IMR-90 (cell line): ENCODE data around the gene THOP1. TPM values are rescaled to one million over a fixed set of nuclear protein-coding genes. Genes with fewer than 3 reads are reported as not detected.
"Not testable (repeated sequence)": the region's sequence is repeated elsewhere in the genome, so short reads cannot be mapped to it uniquely, and the experiment has no call there.

Experiments
- ATAC-seq: fragments of 200-7000 bp; cut with Tn5 transposase; 2 replicates; pipeline ENCODE4 v1.9.1; 2020; ENCODE audit warnings: low read depth, mild to moderate bottlenecking, moderate library complexity
- BruUV-seq: library from RNA; stranded (reverse); fragments of 400-500 nt; replicated peaks from 2 replicates; lab custom pipeline; 2021; lab: Mats Ljungman, UMichigan
- CTCF ChIA-PET: fragments of 300-600 bp; formaldehyde crosslinking; extraction: SDS; loops from one replicate; lab custom pipeline; 2021; ENCODE audit warnings: antibody characterized with exemption; lab: Yijun Ruan, JAX
- POLR2A ChIA-PET: fragments of 300-600 bp; sonication (Branson Sonifier 250); formaldehyde crosslinking; loops from one replicate; lab custom pipeline; 2022; ENCODE audit warnings: antibody characterized with exemption; ENCODE audit not compliant: unreplicated experiment; lab: Charles Lee
- DNase-seq: peaks from one replicate; pipeline ENCODE4 v3.0.0; 2013
- H2AFZ ChIP-seq: replicated peaks from 2 replicates; pipeline ENCODE3; 2013; ENCODE audit warnings: low read length, mild to moderate bottlenecking; ENCODE audit not compliant: poor library complexity
- H2AK5ac ChIP-seq: 2 replicates; pipeline ENCODE4 v1.6.1; 2013; ENCODE audit warnings: low read depth, low read length, inconsistent platforms
- H2AK9ac ChIP-seq: replicated peaks from 2 replicates; pipeline ENCODE3; 2013; ENCODE audit warnings: mild to moderate bottlenecking, low read depth, low read length, moderate library complexity; ENCODE audit not compliant: poor library complexity
- H2BK120ac ChIP-seq: 2 replicates; pipeline ENCODE4 v1.6.1; 2013; ENCODE audit warnings: low read depth, low read length, inconsistent platforms
- H2BK15ac ChIP-seq: 3 replicates; pipeline ENCODE4 v1.6.1; 2013; ENCODE audit warnings: low read depth, low read length, inconsistent platforms
- H2BK20ac ChIP-seq: 2 replicates; pipeline ENCODE4 v1.6.1; 2013; ENCODE audit warnings: low read depth, mild to moderate bottlenecking, inconsistent platforms, low read length, moderate library complexity
- H2BK5ac ChIP-seq: 2 replicates; pipeline ENCODE4 v1.6.1; 2013; ENCODE audit warnings: mild to moderate bottlenecking, low read depth, low read length, inconsistent platforms; ENCODE audit not compliant: poor library complexity, severe bottlenecking
- H3K14ac ChIP-seq: replicated peaks from 2 replicates; pipeline ENCODE4 v1.6.1; 2013; ENCODE audit warnings: low read depth, low read length, inconsistent platforms
- H3K18ac ChIP-seq: 2 replicates; pipeline ENCODE4 v1.6.1; 2013; ENCODE audit warnings: low read depth, low read length, control low read depth
- H3K23ac ChIP-seq: 2 replicates; pipeline ENCODE4 v1.6.1; 2013; ENCODE audit warnings: low read depth, low read length, inconsistent platforms
- H3K27ac ChIP-seq: 2 replicates; pipeline ENCODE4 v1.5.1; 2013; ENCODE audit warnings: mild to moderate bottlenecking, control low read depth, low read length; ENCODE audit not compliant: insufficient read depth
- H3K27me3 ChIP-seq: 2 replicates; pipeline ENCODE4 v1.6.1; 2013; ENCODE audit warnings: low read length; ENCODE audit not compliant: control insufficient read depth, insufficient read depth
- H3K36me3 ChIP-seq: 2 replicates; pipeline ENCODE4 v1.6.1; 2013; ENCODE audit warnings: low read length, mixed read lengths; ENCODE audit not compliant: control insufficient read depth, insufficient read depth
- H3K4ac ChIP-seq: 2 replicates; pipeline ENCODE4 v1.6.1; 2013; ENCODE audit warnings: low read depth, low read length, inconsistent platforms
- H3K4me1 ChIP-seq: 2 replicates; pipeline ENCODE4 v1.6.1; 2013; ENCODE audit warnings: low read length, mixed read lengths; ENCODE audit not compliant: control insufficient read depth, insufficient read depth
- H3K4me2 ChIP-seq: 2 replicates; pipeline ENCODE4 v1.6.1; 2013; ENCODE audit warnings: low read depth, mild to moderate bottlenecking, control low read depth, low read length, moderate library complexity
- H3K4me3 ChIP-seq: 2 replicates; pipeline ENCODE4 v1.5.1; 2013; ENCODE audit warnings: low read depth, mild to moderate bottlenecking, control low read depth, low read length, moderate library complexity; ENCODE audit not compliant: insufficient read depth
- H3K56ac ChIP-seq: 2 replicates; pipeline ENCODE4 v1.6.1; 2013; ENCODE audit warnings: low read length, inconsistent platforms; ENCODE audit not compliant: insufficient read depth; ENCODE audit errors: extremely low read depth
- H3K79me1 ChIP-seq, 2 experiments: 2 replicates each; pipeline ENCODE4 v1.6.1; 2013; ENCODE audit warnings: low read length in 2 of 2, inconsistent platforms in 1 of 2, low read depth in 1 of 2
- H3K9ac ChIP-seq: 2 replicates; pipeline ENCODE4 v1.6.1; 2013; ENCODE audit warnings: low read depth, low read length, control low read depth
- H3K9me1 ChIP-seq: 2 replicates; pipeline ENCODE4 v1.6.1; 2013; ENCODE audit warnings: low read length, inconsistent platforms; ENCODE audit not compliant: insufficient read depth
- H3K9me3 ChIP-seq: 2 replicates; pipeline ENCODE4 v1.6.1; 2013; ENCODE audit warnings: low read length; ENCODE audit not compliant: control insufficient read depth, insufficient read depth
- H4K20me1 ChIP-seq: 2 replicates; pipeline ENCODE4 v1.6.1; 2013; ENCODE audit warnings: low read length, inconsistent platforms; ENCODE audit not compliant: insufficient read depth
- H4K5ac ChIP-seq: 2 replicates; pipeline ENCODE4 v1.6.1; 2013; ENCODE audit warnings: mild to moderate bottlenecking, low read depth, low read length, control low read depth
- H4K8ac ChIP-seq, 2 experiments: 2 replicates each; pipeline ENCODE4 v1.6.1; 2013; ENCODE audit warnings: low read depth in 2 of 2, low read length in 2 of 2, control low read depth in 1 of 2, inconsistent platforms in 1 of 2
- H4K91ac ChIP-seq: 2 replicates; pipeline ENCODE4 v1.6.1; 2013; ENCODE audit warnings: low read depth, low read length, inconsistent platforms; ENCODE audit not compliant: insufficient read depth
- WGBS, 2 experiments: methylation state at CpG; one replicate each; pipeline versions ENCODE4 v1.1.5 to v1.1.7; 2013; ENCODE audit warnings: missing lambda C conversion rate in 2 of 2; ENCODE audit not compliant: insufficient read length in 1 of 2; ENCODE audit errors: extremely low coverage in 2 of 2; 5-methylcytosine and 5-hydroxymethylcytosine counted together
- dilution Hi-C: fragments of 300-500 bp; cut with HindIII; formaldehyde crosslinking; loops from one replicate; pipeline ENCODE4 v1.14.3; 2018; ENCODE audit warnings: low sequenced_read_pairs; ENCODE audit not compliant: unreplicated experiment
- in situ Hi-C: fragments of 300-500 bp; cut with MboI; formaldehyde crosslinking; loops from 3 replicates; pipeline ENCODE4 v1.14.3; 2019; ENCODE audit warnings: low sequenced_read_pairs, inconsistent platforms, mixed read lengths
- intact Hi-C: fragments of 100-400 bp; cut with micrococcal nuclease; formaldehyde crosslinking; loops from 2 replicates; pipeline ENCODE4 v1.10.0; 2022
- polyA plus RNA-seq, 3 experiments: library from polyadenylated mRNA; depleted of rRNA; stranded (reverse); fragments of >200 nt; gene quantifications; 2 replicates each; pipeline ENCODE4 v1.2.3, GENCODE V29; 2012; ENCODE audit warnings: low replicate concordance in 1 of 3
- total RNA-seq: library from RNA; depleted of rRNA; stranded (reverse); fragments of >200 nt; gene quantifications from 2 replicates; pipeline ENCODE4 v1.2.3, GENCODE V29; 2012

The THOP1 gene
- total and polyA plus RNA-seq, 2 of the 4 experiments (the other 2 are of a cell fraction) = 57.5 to 91.9 TPM

DNA sequence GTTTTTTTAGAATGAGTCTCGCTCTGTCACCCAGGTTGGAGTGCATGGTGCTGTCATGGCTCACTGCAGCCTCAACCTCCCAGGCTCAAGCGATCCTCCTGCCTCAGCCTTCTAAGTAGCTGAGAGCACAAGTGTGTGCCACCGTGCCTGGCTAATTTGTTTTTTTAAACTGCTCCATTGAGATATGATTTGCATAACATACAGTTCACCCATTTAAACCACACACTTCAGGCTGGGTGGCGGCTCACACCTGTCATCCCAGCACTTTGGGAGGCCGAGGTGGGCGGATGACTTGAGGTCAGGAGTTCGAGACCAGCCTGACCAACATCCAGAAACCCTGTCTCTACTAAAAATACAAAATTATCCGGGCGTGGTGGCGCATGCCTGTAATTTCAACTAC, 7.4 kb downstream of the THOP1 start:
- H2BK120ac ChIP-seq, H2BK15ac ChIP-seq, H3K27me3 ChIP-seq, ATAC-seq, H3K9me3 ChIP-seq, H4K91ac ChIP-seq, intact Hi-C loops, H2AFZ ChIP-seq, H3K18ac ChIP-seq, H3K4ac ChIP-seq, BruUV-seq, H3K4me3 ChIP-seq, H2AK9ac ChIP-seq, H2AK5ac ChIP-seq, H4K20me1 ChIP-seq, H3K9ac ChIP-seq, H3K23ac ChIP-seq, H3K4me2 ChIP-seq, H3K9me1 ChIP-seq, H2BK5ac ChIP-seq, H4K5ac ChIP-seq, in situ Hi-C loops, DNase-seq, H4K8ac ChIP-seq, CTCF ChIA-PET, H3K4me1 ChIP-seq, H3K14ac ChIP-seq, H2BK20ac ChIP-seq, H3K27ac ChIP-seq, H3K56ac ChIP-seq, POLR2A ChIA-PET, dilution Hi-C loops: not testable (repeated sequence)
- 95% methylated on average over 5 of the region's 10 CpGs; no CpG with 5 or more reads in 1 of the 2 experiments for WGBS, 2 experiments
- H3K36me3 ChIP-seq = peaks cover 39% of the 10 kb centered on the region
- H3K79me1 ChIP-seq = peaks cover 3 to 51% of the 10 kb centered on the region in 2 experiments; a peak in 3 of 4 replicates
